H1 (cell line): ENCODE data around the gene NKAIN4.

ENCODE experiments used
- BCL11A ChIP-seq, 2 experiments: IDR thresholded peaks; one replicate each; pipeline ENCODE4 v1.6.1; 2011; ENCODE audit warnings: low read depth in 2 of 2, low read length in 2 of 2, mild to moderate bottlenecking in 2 of 2
- EP300 ChIP-seq, 2 experiments: IDR thresholded peaks; 1 replicate in 1 of 2; 2 replicates in 1 of 2; pipeline ENCODE4 v1.6.1; 2011 to 2012; ENCODE audit warnings: low read depth in 2 of 2, low read length in 2 of 2, mild to moderate bottlenecking in 2 of 2, borderline replicate concordance in 1 of 2, inconsistent platforms in 1 of 2, moderate library complexity in 1 of 2
- EZH2 ChIP-seq: fragments of 200-600 bp; sonication (generic); IDR thresholded peaks from 2 replicates; pipeline ENCODE4 v1.7.1; 2012; ENCODE audit warnings: low read depth, mild to moderate bottlenecking, moderate library complexity, low read length, inconsistent platforms; ENCODE audit not compliant: severe bottlenecking
- JUN ChIP-seq: IDR thresholded peaks from 2 replicates; pipeline ENCODE4 v1.6.1; 2011; ENCODE audit warnings: low read depth, mild to moderate bottlenecking, improper control_type of control experiment, low read length
- NRF1 ChIP-seq: IDR thresholded peaks from 2 replicates; pipeline ENCODE4 v1.6.1; 2011; ENCODE audit warnings: mild to moderate bottlenecking, low read depth, low read length, improper control_type of control experiment
- POLR2A ChIP-seq, 2 experiments: IDR thresholded peaks; 1 replicate in 1 of 2; 2 replicates in 1 of 2; pipeline ENCODE4 v1.6.1; 2011; ENCODE audit warnings: low read depth in 2 of 2, low read length in 2 of 2, mild to moderate bottlenecking in 2 of 2; ENCODE audit errors: control extremely low read depth in 1 of 2
- RAD21 ChIP-seq, 2 experiments: IDR thresholded peaks in 1 of 2; conservative IDR thresholded peaks in 1 of 2; 2 replicates each; pipeline ENCODE4 v1.6.1; 2011; ENCODE audit warnings: low read depth in 2 of 2, low read length in 2 of 2, improper control_type of control experiment in 1 of 2, inconsistent platforms in 1 of 2, mild to moderate bottlenecking in 1 of 2, moderate library complexity in 1 of 2
- RXRA ChIP-seq: IDR thresholded peaks from 2 replicates; pipeline ENCODE4 v1.6.1; 2011; ENCODE audit warnings: low read depth, mild to moderate bottlenecking, low read length, moderate library complexity; ENCODE audit not compliant: insufficient read depth
- SAP30 ChIP-seq: fragments of 300-600 bp; sonication (generic); IDR thresholded peaks from 2 replicates; pipeline ENCODE4 v1.7.1; 2012; ENCODE audit warnings: low read length, moderate library complexity, mild to moderate bottlenecking, inconsistent platforms; ENCODE audit not compliant: insufficient read depth, insufficient replicate concordance
- TAF7 ChIP-seq: optimal IDR thresholded peaks from 2 replicates; pipeline ENCODE3; 2011; ENCODE audit warnings: low read depth, mild to moderate bottlenecking, inconsistent platforms, low read length, moderate library complexity, borderline replicate concordance
- TF ChIP-seq, protein P1 (sequence below), 3 experiments: IDR thresholded peaks; 1 replicate in 2 of 3; 2 replicates in 1 of 3; pipeline versions ENCODE4 v1.5.1 to v1.6.1; 2011; ENCODE audit warnings: low read length in 3 of 3, mild to moderate bottlenecking in 3 of 3, inconsistent platforms in 2 of 3, low read depth in 1 of 3, moderate library complexity in 1 of 3; ENCODE audit not compliant: insufficient read depth in 1 of 3; ENCODE audit errors: control extremely low read depth in 1 of 3
- TF ChIP-seq, protein P2 (sequence below): IDR thresholded peaks from 2 replicates; pipeline ENCODE4 v1.6.1; 2011; ENCODE audit warnings: low read depth, mild to moderate bottlenecking, low read length; ENCODE audit not compliant: insufficient read depth
- TF ChIP-seq, protein P3 (sequence below): IDR thresholded peaks from 2 replicates; pipeline ENCODE4 v1.6.1; 2012; ENCODE audit warnings: inconsistent platforms

GRCh38 chr20:63194797-63195173 is 59.5 kb downstream of the NKAIN4 start:
- TF ChIP-seq JUN, result no peak
- TF ChIP-seq POLR2A (IDR thresholded peaks at IDR 0.05; ENCODE audit: control extremely low read depth in 1 of 2, low read depth in 2 of 2, low read length in 2 of 2), result no peak
- TF ChIP-seq, protein P1, sequence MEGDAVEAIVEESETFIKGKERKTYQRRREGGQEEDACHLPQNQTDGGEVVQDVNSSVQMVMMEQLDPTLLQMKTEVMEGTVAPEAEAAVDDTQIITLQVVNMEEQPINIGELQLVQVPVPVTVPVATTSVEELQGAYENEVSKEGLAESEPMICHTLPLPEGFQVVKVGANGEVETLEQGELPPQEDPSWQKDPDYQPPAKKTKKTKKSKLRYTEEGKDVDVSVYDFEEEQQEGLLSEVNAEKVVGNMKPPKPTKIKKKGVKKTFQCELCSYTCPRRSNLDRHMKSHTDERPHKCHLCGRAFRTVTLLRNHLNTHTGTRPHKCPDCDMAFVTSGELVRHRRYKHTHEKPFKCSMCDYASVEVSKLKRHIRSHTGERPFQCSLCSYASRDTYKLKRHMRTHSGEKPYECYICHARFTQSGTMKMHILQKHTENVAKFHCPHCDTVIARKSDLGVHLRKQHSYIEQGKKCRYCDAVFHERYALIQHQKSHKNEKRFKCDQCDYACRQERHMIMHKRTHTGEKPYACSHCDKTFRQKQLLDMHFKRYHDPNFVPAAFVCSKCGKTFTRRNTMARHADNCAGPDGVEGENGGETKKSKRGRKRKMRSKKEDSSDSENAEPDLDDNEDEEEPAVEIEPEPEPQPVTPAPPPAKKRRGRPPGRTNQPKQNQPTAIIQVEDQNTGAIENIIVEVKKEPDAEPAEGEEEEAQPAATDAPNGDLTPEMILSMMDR (IDR thresholded peaks at IDR 0.05; ENCODE audit: control extremely low read depth in 1 of 3, insufficient read depth in 1 of 3, low read depth in 1 of 3, low read length in 3 of 3), result no peak
- no peak for TF ChIP-seq RAD21 (IDR thresholded peaks at IDR 0.05 in 1 of 2, conservative IDR thresholded peaks at IDR 0.05 in 1 of 2; ENCODE audit: low read depth in 2 of 2, low read length in 2 of 2)
- no peak for TF ChIP-seq RXRA
- TF ChIP-seq BCL11A (IDR thresholded peaks at IDR 0.05; ENCODE audit: low read depth in 2 of 2, low read length in 2 of 2), result no peak
- TF ChIP-seq EZH2, result no peak
- no peak for TF ChIP-seq SAP30
- TF ChIP-seq, protein P2, sequence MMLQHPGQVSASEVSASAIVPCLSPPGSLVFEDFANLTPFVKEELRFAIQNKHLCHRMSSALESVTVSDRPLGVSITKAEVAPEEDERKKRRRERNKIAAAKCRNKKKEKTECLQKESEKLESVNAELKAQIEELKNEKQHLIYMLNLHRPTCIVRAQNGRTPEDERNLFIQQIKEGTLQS, result no peak
- TF ChIP-seq EP300 (IDR thresholded peaks at IDR 0.05; ENCODE audit: borderline replicate concordance in 1 of 2, low read depth in 2 of 2, low read length in 2 of 2), result no peak
- no peak for TF ChIP-seq NRF1
- TF ChIP-seq TAF7, result no peak
- TF ChIP-seq, protein P3, sequence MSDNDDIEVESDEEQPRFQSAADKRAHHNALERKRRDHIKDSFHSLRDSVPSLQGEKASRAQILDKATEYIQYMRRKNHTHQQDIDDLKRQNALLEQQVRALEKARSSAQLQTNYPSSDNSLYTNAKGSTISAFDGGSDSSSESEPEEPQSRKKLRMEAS, result no peak
